GM23338 (cell line): ENCODE measurements around the gene KLK13. TPM values are rescaled to one million over a fixed set of nuclear protein-coding genes. Genes with fewer than 3 reads are reported as not detected.

ENCODE experiments used
- ATAC-seq: fragments of 200-7000 bp; cut with Tn5 transposase; 3 replicates; pipeline ENCODE4 v1.9.1; 2020
- DNase-seq: peaks from one replicate; pipeline ENCODE4 v3.0.0-alpha.2; 2015; ENCODE audit warnings: low spot score
- H2AFZ ChIP-seq: fragments of 200-600 bp; sonication (generic); 2 replicates; pipeline ENCODE4 v1.8.0; 2016; ENCODE audit warnings: antibody characterized with exemption, mild to moderate bottlenecking, moderate library complexity
- H3F3A ChIP-seq: fragments of 200-600 bp; sonication (generic); replicated peaks from 2 replicates; pipeline ENCODE4 v1.8.0; 2017; ENCODE audit warnings: antibody characterized with exemption, mixed run types, low read depth
- H3K27ac ChIP-seq: fragments of 200-600 bp; sonication (generic); 2 replicates; pipeline ENCODE4 v1.6.1; 2016; ENCODE audit warnings: low read depth
- H3K27me3 ChIP-seq: fragments of 200-600 bp; sonication (generic); 2 replicates; pipeline ENCODE4 v1.8.0; 2016; ENCODE audit warnings: mild to moderate bottlenecking, mixed run types, moderate library complexity; ENCODE audit not compliant: insufficient read depth
- H3K36me3 ChIP-seq: fragments of 200-600 bp; sonication (generic); 2 replicates; pipeline ENCODE4 v1.8.0; 2016; ENCODE audit warnings: mild to moderate bottlenecking; ENCODE audit not compliant: insufficient read depth
- H3K4me1 ChIP-seq: fragments of 200-600 bp; sonication (generic); 2 replicates; pipeline ENCODE4 v1.8.0; 2016; ENCODE audit warnings: mild to moderate bottlenecking, moderate library complexity; ENCODE audit not compliant: insufficient read depth
- H3K4me2 ChIP-seq: fragments of 200-600 bp; sonication (generic); 2 replicates; pipeline ENCODE4 v1.7.1; 2017; ENCODE audit warnings: mixed run types
- H3K4me3 ChIP-seq: fragments of 200-600 bp; sonication (generic); 2 replicates; pipeline ENCODE4 v1.6.1; 2016; ENCODE audit warnings: mixed run types
- H3K79me2 ChIP-seq: fragments of 200-600 bp; sonication (generic); replicated peaks from 2 replicates; pipeline ENCODE4 v1.8.0; 2017; ENCODE audit warnings: mild to moderate bottlenecking; ENCODE audit not compliant: insufficient read depth
- H3K9me2 ChIP-seq: fragments of 200-600 bp; sonication (generic); 2 replicates; pipeline ENCODE4 v1.8.0; 2017; ENCODE audit not compliant: insufficient read depth
- H4K20me1 ChIP-seq: fragments of 200-600 bp; sonication (generic); replicated peaks from 2 replicates; pipeline ENCODE4 v1.8.0; 2017; ENCODE audit warnings: mild to moderate bottlenecking; ENCODE audit not compliant: insufficient read depth
- H3K27ac Mint-ChIP-seq: 2 replicates; pipeline ENCODE4 v1.8.0; 2020; ENCODE audit warnings: inconsistent platforms, mild to moderate bottlenecking, moderate library complexity, mixed read lengths
- H3K27me3 Mint-ChIP-seq: 3 replicates; pipeline ENCODE4 v1.8.0; 2022; ENCODE audit warnings: low read depth, mild to moderate bottlenecking, moderate library complexity, mixed read lengths, inconsistent platforms; ENCODE audit not compliant: insufficient read depth, poor library complexity
- H3K36me3 Mint-ChIP-seq: 3 replicates; pipeline ENCODE4 v1.8.0; 2021; ENCODE audit warnings: low read depth, mild to moderate bottlenecking, inconsistent platforms, moderate library complexity, mixed read lengths
- H3K4me1 Mint-ChIP-seq: 3 replicates; pipeline ENCODE4 v1.8.0; 2020; ENCODE audit warnings: mild to moderate bottlenecking, inconsistent platforms, mixed read lengths
- H3K4me3 Mint-ChIP-seq: 3 replicates; pipeline ENCODE4 v1.8.0; 2021; ENCODE audit warnings: moderate library complexity, mild to moderate bottlenecking, inconsistent platforms, mixed read lengths
- H3K9me3 Mint-ChIP-seq: 3 replicates; pipeline ENCODE4 v1.8.0; 2020; ENCODE audit warnings: moderate library complexity, mild to moderate bottlenecking, inconsistent platforms, mixed read lengths
- CREB1 ChIP-seq: fragments of 250-450 bp; sonication (Bioruptor Pico); IDR thresholded peaks from 2 replicates; pipeline ENCODE4 v1.5.0; 2020; ENCODE audit warnings: low read depth, mild to moderate bottlenecking, moderate library complexity
- CTCF ChIP-seq, 2 experiments: fragments of 200-600 bp in 1 of 2; sonication (generic) in 1 of 2; conservative IDR thresholded peaks; 2 replicates each; pipeline versions ENCODE4 v1.5.1 to v1.6.1; 2016 to 2017; ENCODE audit warnings: antibody characterized with exemption in 2 of 2, low read depth in 2 of 2, mild to moderate bottlenecking in 2 of 2, moderate library complexity in 1 of 2
- ETS1 ChIP-seq: IDR thresholded peaks from 2 replicates; pipeline ENCODE4 v1.6.1; 2016; ENCODE audit warnings: antibody characterized with exemption
- EZH2 ChIP-seq: fragments of 200-600 bp; sonication (generic); IDR thresholded peaks from one replicate; pipeline ENCODE4 v1.8.0; 2017; ENCODE audit warnings: antibody characterized with exemption, mild to moderate bottlenecking, low read depth; ENCODE audit not compliant: unreplicated experiment
- EZH2phosphoT487 ChIP-seq: fragments of 200-600 bp; sonication (generic); IDR thresholded peaks from one replicate; pipeline ENCODE4 v1.8.1; 2018; ENCODE audit warnings: antibody characterized with exemption; ENCODE audit not compliant: unreplicated experiment
- JUNB ChIP-seq: IDR thresholded peaks from one replicate; pipeline ENCODE4 v1.6.1; 2016; ENCODE audit warnings: antibody characterized with exemption; ENCODE audit not compliant: unreplicated experiment
- NANOG ChIP-seq: IDR thresholded peaks from 2 replicates; pipeline ENCODE4 v1.6.1; 2016; ENCODE audit warnings: antibody characterized with exemption, borderline replicate concordance
- POLR2AphosphoS5 ChIP-seq: IDR thresholded peaks from 2 replicates; pipeline ENCODE4 v1.6.1; 2016; ENCODE audit warnings: antibody characterized with exemption, low read depth
- STAT1 ChIP-seq: IDR thresholded peaks from one replicate; pipeline ENCODE4 v1.6.1; 2016; ENCODE audit warnings: antibody characterized with exemption; ENCODE audit not compliant: unreplicated experiment
- ZNF114 ChIP-seq: fragments of 250-450 bp; sonication (Bioruptor Pico); IDR thresholded peaks from 2 replicates; pipeline ENCODE4 v1.5.0; 2020; ENCODE audit warnings: mild to moderate bottlenecking, moderate library complexity
- ZNF331 ChIP-seq: fragments of 250-450 bp; sonication (Bioruptor Pico); IDR thresholded peaks from 2 replicates; pipeline ENCODE4 v1.5.0; 2020; ENCODE audit warnings: low read depth, mild to moderate bottlenecking, moderate library complexity
- ZNF462 ChIP-seq: fragments of 250-450 bp; sonication (Bioruptor Pico); IDR thresholded peaks from 2 replicates; pipeline ENCODE4 v1.5.0; 2020; ENCODE audit warnings: mild to moderate bottlenecking, moderate library complexity
- polyA plus RNA-seq: library from polyadenylated mRNA; unstranded; fragments of >200 nt; fragmentation: Nextera tagmentation; extraction: Ambion mirVana; gene quantifications from 2 replicates; pipeline ENCODE4 v1.2.1, GENCODE V29; 2016
- total RNA-seq: library from RNA; depleted of rRNA; stranded (reverse); fragments of >200 nt; shearing (Covaris generic); gene quantifications from 2 replicates; pipeline ENCODE4 v1.2.3, GENCODE V29; 2014
- TF ChIP-seq, protein P1 (sequence below): IDR thresholded peaks from one replicate; pipeline ENCODE4 v1.6.1; 2018; ENCODE audit warnings: antibody characterized with exemption; ENCODE audit not compliant: unreplicated experiment

KLK13 gene
- total and polyA plus RNA-seq, 2 experiments from 2014 or later = 4.5 to 5.7 TPM

- Mint-ChIP-seq H3K4me1 (peaks cover 16% of the 10 kb centered on the region), H3K9me3 (peaks cover 4% of the 10 kb centered on the region; the same call in 1 of the 3 replicates), H3K27me3 (peaks cover 13% of the 10 kb centered on the region), H3K4me3 (no peak overlapping the region; the same call in 2 of the 3 replicates), H3K36me3 (peaks cover 9% of the 10 kb centered on the region; the same call in 2 of the 3 replicates), H3K27ac (no peak overlapping the region)
- ATAC-seq = no peak
- Histone ChIP-seq H4K20me1 (peaks cover 3% of the 10 kb centered on the region; the same call in 1 of the 2 replicates), H3K4me2 (peak overlapping the region; percentile 81; the same call in 1 of the 2 replicates), H3K27ac (no peak overlapping the region), H3K36me3 (no peaks in the 10 kb centered on the region), H3K27me3 (no peaks in the 10 kb centered on the region; the same call in 1 of the 2 replicates), H3K4me1 (peaks cover 12% of the 10 kb centered on the region), H3K79me2 (peaks cover 2% of the 10 kb centered on the region; the same call in 1 of the 2 replicates), H3K4me3 (no peak overlapping the region; the same call in 1 of the 2 replicates), H3F3A (peaks cover 5% of the 10 kb centered on the region; the same call in 1 of the 2 replicates), H3K9me2 (no peaks in the 10 kb centered on the region), H2AFZ (no peak overlapping the region)
- no peak for DNase-seq
- TF ChIP-seq EZH2phosphoT487 (no peak), ZNF331 (CRISPR knock-in tag) (no peak), ZNF114 (CRISPR knock-in tag) (no peak), STAT1 (no peak), JUNB (no peak), EZH2 (no peak), ETS1 (no peak), CTCF (conservative IDR thresholded peaks at IDR 0.05; ENCODE audit: low read depth in 2 of 2) (no peak), NANOG (no peak), ZNF462 (no peak), CREB1 (no peak), POLR2AphosphoS5 (no peak)
- TF ChIP-seq, protein P1, sequence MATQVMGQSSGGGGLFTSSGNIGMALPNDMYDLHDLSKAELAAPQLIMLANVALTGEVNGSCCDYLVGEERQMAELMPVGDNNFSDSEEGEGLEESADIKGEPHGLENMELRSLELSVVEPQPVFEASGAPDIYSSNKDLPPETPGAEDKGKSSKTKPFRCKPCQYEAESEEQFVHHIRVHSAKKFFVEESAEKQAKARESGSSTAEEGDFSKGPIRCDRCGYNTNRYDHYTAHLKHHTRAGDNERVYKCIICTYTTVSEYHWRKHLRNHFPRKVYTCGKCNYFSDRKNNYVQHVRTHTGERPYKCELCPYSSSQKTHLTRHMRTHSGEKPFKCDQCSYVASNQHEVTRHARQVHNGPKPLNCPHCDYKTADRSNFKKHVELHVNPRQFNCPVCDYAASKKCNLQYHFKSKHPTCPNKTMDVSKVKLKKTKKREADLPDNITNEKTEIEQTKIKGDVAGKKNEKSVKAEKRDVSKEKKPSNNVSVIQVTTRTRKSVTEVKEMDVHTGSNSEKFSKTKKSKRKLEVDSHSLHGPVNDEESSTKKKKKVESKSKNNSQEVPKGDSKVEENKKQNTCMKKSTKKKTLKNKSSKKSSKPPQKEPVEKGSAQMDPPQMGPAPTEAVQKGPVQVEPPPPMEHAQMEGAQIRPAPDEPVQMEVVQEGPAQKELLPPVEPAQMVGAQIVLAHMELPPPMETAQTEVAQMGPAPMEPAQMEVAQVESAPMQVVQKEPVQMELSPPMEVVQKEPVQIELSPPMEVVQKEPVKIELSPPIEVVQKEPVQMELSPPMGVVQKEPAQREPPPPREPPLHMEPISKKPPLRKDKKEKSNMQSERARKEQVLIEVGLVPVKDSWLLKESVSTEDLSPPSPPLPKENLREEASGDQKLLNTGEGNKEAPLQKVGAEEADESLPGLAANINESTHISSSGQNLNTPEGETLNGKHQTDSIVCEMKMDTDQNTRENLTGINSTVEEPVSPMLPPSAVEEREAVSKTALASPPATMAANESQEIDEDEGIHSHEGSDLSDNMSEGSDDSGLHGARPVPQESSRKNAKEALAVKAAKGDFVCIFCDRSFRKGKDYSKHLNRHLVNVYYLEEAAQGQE = no peak
Observed at GRCh38 chr19:51097796-51098195, 32.9 kb upstream of the KLK13 start.
